Calu3 (cell line): Measurements from ENCODE around the gene ODR4. TPM values are rescaled to one million over a fixed set of nuclear protein-coding genes. Genes with fewer than 3 reads are reported as not detected.
"Not testable (repeated sequence)": the region's sequence is repeated elsewhere in the genome, so short reads cannot be mapped to it uniquely, and the experiment has no call there.

Source experiments
- BruUV-seq: library from RNA; stranded (reverse); fragments of 400-500 nt; replicated peaks from 2 replicates; lab custom pipeline; 2021; lab: Mats Ljungman, UMichigan
- CTCF ChIA-PET: fragments of 300-600 bp; sonication (Branson Sonifier 250); formaldehyde crosslinking; loops from one replicate; lab custom pipeline; 2022; ENCODE audit warnings: antibody characterized with exemption; lab: Charles Lee
- DNase-seq: peaks from one replicate; pipeline ENCODE4 v3.0.0; 2022
- H3K27ac Mint-ChIP-seq: one replicate; pipeline ENCODE4 v1.8.0; 2022; ENCODE audit warnings: mixed read lengths; ENCODE audit not compliant: unreplicated experiment
- H3K27me3 Mint-ChIP-seq: one replicate; pipeline ENCODE4 v1.8.0; 2022; ENCODE audit warnings: mixed read lengths; ENCODE audit not compliant: unreplicated experiment
- H3K36me3 Mint-ChIP-seq: one replicate; pipeline ENCODE4 v1.8.0; 2022; ENCODE audit warnings: mild to moderate bottlenecking, moderate library complexity, mixed read lengths; ENCODE audit not compliant: insufficient read depth, unreplicated experiment
- H3K4me1 Mint-ChIP-seq: one replicate; pipeline ENCODE4 v1.8.0; 2022; ENCODE audit warnings: mild to moderate bottlenecking, low read depth, mixed read lengths; ENCODE audit not compliant: unreplicated experiment
- H3K4me3 Mint-ChIP-seq: one replicate; pipeline ENCODE4 v1.8.0; 2022; ENCODE audit warnings: mild to moderate bottlenecking, low read depth, moderate library complexity, mixed read lengths; ENCODE audit not compliant: unreplicated experiment
- H3K9me3 Mint-ChIP-seq: one replicate; pipeline ENCODE4 v1.8.0; 2022; ENCODE audit warnings: low read depth, mixed read lengths; ENCODE audit not compliant: unreplicated experiment
- CTCF ChIP-seq: fragments of 200-600 bp; IDR thresholded peaks from one replicate; pipeline ENCODE4 v1.8.0; 2022; ENCODE audit warnings: antibody characterized with exemption; ENCODE audit not compliant: unreplicated experiment
- intact Hi-C: fragments of 100-400 bp; cut with micrococcal nuclease; formaldehyde crosslinking; loops from one replicate; pipeline ENCODE4 v1.10.0; 2022; ENCODE audit not compliant: unreplicated experiment
- total RNA-seq: library from RNA; stranded (reverse); gene quantifications from 2 replicates; pipeline ENCODE4 v1.2.3, GENCODE V29; 2022

The ODR4 gene
- total RNA-seq, 1 experiment from 2014 or later: 29.6 TPM

GRCh38 chr1:186463511-186463910 is 87.9 kb downstream of the ODR4 start:
- CTCF ChIA-PET: no interaction called here
- no peaks in the 10 kb centered on the region for H3K9me3 Mint-ChIP-seq
- intact Hi-C loops: no loop called here
- H3K4me3 Mint-ChIP-seq: no peak overlapping the region
- DNase-seq: no peak
- no peaks in the 10 kb centered on the region for H3K4me1 Mint-ChIP-seq
- BruUV-seq: no TSS peak
- TF ChIP-seq CTCF: no peak
- H3K27me3 Mint-ChIP-seq: no peaks in the 10 kb centered on the region
- no peak overlapping the region for H3K27ac Mint-ChIP-seq
- no peaks in the 10 kb centered on the region for H3K36me3 Mint-ChIP-seq

DNA sequence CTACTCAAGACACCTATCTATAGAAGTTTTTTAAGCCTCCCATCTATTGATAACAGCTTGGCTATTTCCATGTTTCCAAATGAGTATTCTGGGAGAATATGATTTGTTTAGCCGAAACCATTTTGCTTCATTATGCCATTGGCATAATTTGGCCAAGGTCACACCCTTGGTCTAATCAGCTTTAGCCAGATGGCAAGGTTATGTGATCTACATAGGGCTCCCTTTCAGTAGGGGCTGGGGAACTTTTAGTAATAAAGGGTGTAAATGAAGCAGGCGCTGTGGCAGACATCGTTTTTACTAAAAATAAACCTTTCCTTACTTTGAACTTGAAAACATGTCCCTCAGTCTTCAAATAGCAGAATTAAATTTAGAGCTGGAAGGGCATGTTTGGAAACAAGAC is 88.3 kb downstream of the ODR4 start:
- no TSS peak for BruUV-seq
- Mint-ChIP-seq H3K4me3 (no peak overlapping the region), H3K36me3 (no peaks in the 10 kb centered on the region), H3K27ac (no peak overlapping the region), H3K27me3 (no peaks in the 10 kb centered on the region), H3K4me1 (no peaks in the 10 kb centered on the region), H3K9me3 (no peaks in the 10 kb centered on the region)
- intact Hi-C loops: no loop called here
- CTCF ChIA-PET: no interaction called here
- TF ChIP-seq CTCF: no peak
- DNase-seq: no peak

GRCh38 chr1:186465491-186465890 is 89.9 kb downstream of the ODR4 start:
- H3K36me3 Mint-ChIP-seq, H3K4me3 Mint-ChIP-seq, intact Hi-C loops, DNase-seq, H3K27me3 Mint-ChIP-seq, BruUV-seq, H3K27ac Mint-ChIP-seq, H3K9me3 Mint-ChIP-seq, H3K4me1 Mint-ChIP-seq, CTCF ChIA-PET: not testable (repeated sequence)

GRCh38 chr1:186465946-186466345 is 90.3 kb downstream of the ODR4 start:
- no TSS peak for BruUV-seq
- Mint-ChIP-seq H3K4me1 (no peaks in the 10 kb centered on the region), H3K27me3 (no peaks in the 10 kb centered on the region), H3K36me3 (no peaks in the 10 kb centered on the region), H3K27ac (no peak overlapping the region), H3K9me3 (no peaks in the 10 kb centered on the region), H3K4me3 (no peak overlapping the region)
- DNase-seq: no peak
- CTCF ChIA-PET: no interaction called here
- TF ChIP-seq CTCF: no peak
- intact Hi-C loops: no loop called here

Other genes with a start within 250 kb of the ODR4 start
- 0.12 TPM in 1 of 2 replicates, not detected in the other for gene PRG4, start 79.6 kb upstream of the ODR4 start, total RNA-seq
- 149 and 157 TPM in 2 replicates for gene TPR, start 585 bp upstream of the ODR4 start, total RNA-seq
- gene PDC, start 85.3 kb downstream of the ODR4 start, total RNA-seq: not detected in 2 replicates